GM15510 (cell line): Measurements from ENCODE around the gene ESYT2.

Experiments
- POLR2A ChIP-seq: IDR thresholded peaks from 3 replicates; pipeline ENCODE4 v1.6.1; 2011; ENCODE audit warnings: borderline replicate concordance; ENCODE audit not compliant: insufficient read length; ENCODE audit errors: extremely low read depth

Gene ESYT2

GRCh38 chr7:158754746-158755444 is 74.4 kb downstream of the ESYT2 start:
- no peak for TF ChIP-seq POLR2A

DNA sequence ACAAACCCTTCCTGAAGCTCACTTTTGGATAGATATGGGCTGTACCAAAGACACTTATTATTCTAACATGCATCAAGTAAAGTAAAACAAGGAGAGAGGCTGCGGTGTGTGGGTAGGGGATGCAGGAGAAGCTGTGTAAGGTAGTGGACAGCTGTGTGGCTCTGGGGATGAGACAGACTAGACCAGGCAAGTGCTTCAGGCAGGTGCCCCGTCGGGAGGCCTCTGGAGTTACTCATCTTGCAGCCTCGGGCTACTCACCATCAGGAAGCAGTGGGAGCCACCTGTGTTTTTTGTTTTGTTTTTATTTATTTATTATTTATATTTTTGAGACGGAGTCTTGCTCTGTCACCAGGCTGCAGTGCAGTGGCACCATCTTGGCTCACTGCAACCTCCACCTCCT is 75.4 kb downstream of the ESYT2 start:
- TF ChIP-seq POLR2A, result no peak

GRCh38 chr7:158751751-158752150 is 77.6 kb downstream of the ESYT2 start:
- no peak for TF ChIP-seq POLR2A

DNA sequence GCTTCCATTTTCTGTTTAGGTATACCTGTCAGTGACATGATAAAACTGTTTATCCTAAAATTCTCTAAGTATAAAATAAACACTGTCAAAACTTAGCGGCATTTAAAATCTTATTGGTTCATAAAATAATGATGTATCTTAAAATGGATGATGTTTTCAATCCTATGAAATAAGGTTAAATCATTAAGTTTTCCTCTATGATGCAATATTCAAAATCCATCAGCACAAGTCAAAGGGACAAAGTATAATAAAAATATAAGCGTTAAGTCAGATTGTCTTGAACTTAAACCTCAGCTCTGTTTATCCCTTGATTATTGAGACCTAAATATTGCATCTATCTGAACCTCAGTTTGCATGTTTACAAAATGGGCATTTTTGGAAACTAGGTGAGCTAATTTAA is 78.1 kb downstream of the ESYT2 start:
- TF ChIP-seq POLR2A, result no peak

GRCh38 chr7:158750702-158751101 is 78.6 kb downstream of the ESYT2 start:
- no peak for TF ChIP-seq POLR2A

- no peak for TF ChIP-seq POLR2A
Measured at GRCh38 chr7:158749396-158749795, 79.9 kb downstream of the ESYT2 start.

DNA sequence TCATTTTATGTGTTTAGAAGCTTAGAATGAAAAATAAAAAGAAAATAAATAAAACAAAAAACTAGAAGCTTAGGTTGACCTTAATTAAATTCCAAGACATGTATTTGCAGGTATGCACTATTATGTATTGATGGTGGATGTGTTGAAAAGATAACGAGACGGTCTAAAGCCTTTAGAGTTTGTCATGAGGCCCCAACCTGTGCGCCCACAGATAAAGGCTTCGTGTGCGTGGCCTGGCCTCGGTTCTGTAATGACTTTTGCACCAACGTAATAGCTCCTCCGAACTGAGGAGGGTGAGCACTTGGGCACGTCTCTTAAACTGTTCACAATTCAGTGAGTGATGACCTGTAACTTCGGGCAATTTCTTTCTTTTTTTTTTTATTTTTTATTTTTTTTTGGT is 81.0 kb downstream of the ESYT2 start:
- TF ChIP-seq POLR2A, result no peak

DNA sequence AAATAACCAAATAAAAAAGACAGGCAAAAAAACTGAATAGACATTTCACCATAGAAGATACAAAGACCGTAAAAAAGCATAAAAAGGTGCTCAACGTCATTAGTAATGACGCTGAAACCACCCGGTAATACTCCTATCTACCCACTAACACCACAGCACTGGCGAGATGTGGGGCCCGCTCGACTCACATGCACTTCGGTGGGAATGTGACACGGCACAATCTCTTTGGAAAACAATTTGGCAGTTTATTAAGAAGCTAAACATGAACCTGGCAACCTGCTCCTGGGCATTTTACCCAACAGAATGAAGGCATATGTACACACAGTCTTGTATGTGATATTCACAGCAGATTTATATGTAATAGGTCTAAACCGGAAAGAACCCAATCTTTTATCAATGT is 81.9 kb downstream of the ESYT2 start:
- TF ChIP-seq POLR2A, result no peak

DNA sequence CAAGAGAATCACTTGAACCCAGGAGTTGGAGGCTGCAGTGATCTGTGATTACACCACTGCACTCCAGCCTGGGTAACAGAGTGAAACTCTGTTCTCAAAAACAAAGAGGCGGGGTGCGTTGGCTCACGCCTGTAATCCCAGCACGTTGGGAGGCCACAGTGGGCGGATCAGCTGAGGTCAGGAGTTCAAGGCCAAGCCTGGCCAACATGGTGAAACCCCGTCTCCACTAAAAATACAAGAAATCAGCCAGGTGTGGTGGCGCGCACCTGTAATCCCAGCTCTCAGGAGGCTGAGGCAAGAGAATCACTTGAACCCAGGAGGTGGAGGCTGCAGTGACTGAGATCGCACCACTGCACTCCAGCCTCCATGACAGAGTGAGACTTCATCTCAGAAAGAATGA is 82.4 kb downstream of the ESYT2 start:
- no peak for TF ChIP-seq POLR2A

DNA sequence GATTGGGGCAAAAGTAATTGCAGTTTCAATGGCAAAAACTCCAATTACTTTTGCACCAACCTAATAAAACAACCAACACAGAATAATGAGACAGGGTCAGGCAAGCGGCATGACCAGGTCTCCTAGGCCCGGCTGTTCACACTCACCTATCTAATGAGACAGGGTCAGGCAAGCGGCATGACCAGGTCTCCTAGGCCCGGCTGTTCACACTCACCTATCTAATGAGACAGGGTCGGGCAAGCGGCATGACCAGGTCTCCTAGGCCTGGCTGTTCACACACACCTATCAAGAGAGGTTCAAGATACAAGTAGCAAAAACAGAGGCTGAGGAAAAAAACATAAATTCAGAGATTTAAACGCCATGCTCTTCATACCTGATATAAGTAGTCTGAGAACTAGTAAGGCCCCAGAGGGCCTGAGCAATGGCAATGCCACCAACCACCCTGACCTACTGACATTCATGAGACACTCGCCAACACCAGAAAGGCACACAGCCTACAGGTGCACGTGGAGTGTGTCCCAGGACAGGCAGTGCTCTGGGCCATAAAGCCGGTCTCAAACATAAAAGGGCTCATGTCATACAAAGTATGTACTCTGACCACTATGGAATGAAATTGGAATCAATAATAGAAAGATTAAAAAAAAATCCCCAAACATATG is 84.1 kb downstream of the ESYT2 start:
- TF ChIP-seq POLR2A, result no peak

DNA sequence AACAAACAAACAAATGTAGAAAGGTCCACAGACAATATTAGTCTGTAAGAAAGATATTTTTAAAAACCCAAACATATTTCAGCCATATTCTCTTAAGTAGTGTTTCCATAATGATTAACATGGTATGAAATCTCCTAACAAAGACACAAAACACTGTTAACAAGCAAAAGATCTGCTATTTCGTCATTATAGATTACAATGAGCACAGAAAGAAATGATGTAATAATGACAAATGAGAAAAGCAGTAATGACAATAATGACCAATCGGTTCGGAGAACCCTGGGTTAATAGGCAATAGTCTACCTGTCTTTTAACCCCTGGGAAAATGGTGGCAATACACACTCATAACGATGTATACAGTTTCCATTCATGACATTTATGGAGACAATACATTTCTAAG is 85.2 kb downstream of the ESYT2 start:
- TF ChIP-seq POLR2A, result no peak

DNA sequence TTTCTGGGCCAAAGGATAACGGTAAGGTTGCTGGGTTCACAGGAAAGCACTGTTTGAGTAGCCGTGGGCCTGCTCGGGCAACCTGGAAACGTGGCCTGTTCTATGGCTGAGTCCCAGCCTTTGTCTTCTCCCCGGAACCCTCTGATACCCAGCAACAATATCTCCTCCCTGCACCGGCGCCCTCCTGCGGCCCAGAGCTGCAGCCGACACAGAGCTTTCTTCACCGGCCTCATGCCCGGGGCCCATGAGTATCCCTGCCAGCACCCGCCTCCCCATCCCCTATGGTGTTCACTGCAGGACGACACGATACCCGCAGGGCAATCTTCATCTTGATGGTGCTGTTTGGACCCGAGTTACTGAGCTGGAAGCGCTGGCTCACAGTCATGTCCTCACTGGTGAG is 86.1 kb downstream of the ESYT2 start:
- TF ChIP-seq POLR2A, result no peak

DNA sequence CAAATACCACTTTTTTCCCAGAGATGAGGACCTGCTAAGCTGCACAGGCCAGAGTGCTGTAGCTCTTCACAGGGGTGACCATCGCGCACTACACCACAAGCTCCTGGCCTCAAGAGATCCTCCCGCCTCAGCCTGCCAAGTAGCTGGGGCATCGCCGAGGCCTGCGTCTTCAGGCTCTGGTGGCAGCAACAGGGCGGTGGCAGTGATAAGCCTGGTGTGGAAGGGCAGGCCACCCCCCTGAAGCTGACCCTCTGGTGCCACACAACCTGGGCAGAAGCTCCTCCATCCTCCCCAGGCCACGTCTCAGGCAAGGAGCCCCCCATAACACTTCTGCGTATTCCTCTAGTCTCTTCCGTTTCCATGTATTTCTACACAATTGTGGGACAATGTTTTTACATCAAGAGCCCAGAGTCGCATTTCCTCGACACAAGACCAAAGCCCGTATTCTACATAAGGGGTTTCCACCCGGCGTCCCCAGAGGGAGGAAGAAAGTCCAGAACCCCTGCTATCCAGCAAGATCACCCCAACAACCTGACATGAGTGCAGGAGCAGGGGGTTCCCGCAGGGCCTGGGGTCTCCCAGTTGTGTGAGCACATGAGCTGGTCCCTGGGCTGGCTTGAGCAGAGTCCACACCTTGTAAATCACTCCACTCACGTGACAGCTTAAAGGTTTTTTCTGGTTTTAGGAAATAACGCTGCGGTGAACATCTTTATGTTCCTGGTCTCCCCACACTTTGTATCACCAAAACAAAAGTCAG is 87.1 kb downstream of the ESYT2 start:
- no peak for TF ChIP-seq POLR2A

GRCh38 chr7:158741294-158741666 is 88.0 kb downstream of the ESYT2 start:
- TF ChIP-seq POLR2A, result no peak

DNA sequence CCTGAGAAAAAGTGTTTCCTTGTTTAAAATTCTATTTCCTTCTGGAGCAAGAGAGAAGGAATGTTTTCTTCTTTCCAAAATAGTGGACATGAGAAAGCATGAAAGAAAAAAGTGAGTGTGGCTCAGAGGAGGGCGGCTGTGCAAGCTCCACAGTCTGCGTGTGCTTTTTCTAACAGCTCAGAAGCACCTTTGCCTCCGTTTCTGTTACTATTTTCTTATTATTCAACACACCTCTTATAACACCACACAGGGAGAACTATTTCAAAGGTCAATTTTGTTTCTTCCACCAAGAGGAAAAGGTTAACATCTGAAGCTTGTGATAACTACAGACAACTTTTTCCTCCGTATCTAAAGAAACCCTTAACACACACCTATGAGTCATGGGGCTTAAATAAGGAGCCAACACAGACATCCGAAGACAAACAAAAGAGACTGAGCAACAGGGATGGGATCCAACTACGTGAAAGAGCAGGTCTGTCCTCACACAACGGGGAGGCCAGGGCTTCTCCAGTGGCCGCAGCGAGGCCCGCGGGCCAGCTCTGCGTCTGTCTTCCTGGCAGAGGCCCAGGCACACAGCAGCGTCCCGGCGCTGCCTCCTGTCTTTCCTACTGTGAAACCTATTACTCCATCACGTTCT is 88.5 kb downstream of the ESYT2 start:
- TF ChIP-seq POLR2A, result no peak
